Measurements from ENCODE around the gene EPB41L2.

EPB41L2 gene

DNA sequence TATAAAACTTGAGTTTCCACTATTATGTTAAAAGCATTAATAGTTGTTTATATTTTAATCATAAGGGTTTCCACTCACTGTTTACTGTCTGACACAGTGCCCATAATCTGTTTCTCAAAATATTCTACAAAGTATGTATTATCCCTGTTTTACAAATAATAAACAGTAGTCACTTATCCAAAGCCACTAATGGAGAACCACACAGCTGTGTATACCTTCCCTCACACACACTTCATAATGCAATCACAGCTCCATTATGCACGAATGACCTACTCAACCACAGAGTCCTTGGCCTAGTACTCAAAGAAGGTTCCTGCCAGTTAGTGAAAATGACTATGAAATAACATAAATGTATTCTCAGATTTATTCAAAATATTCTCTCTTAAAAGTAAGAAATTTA, 103.1 kb downstream of the EPB41L2 start:
- TF ChIP-seq, protein P1, sequence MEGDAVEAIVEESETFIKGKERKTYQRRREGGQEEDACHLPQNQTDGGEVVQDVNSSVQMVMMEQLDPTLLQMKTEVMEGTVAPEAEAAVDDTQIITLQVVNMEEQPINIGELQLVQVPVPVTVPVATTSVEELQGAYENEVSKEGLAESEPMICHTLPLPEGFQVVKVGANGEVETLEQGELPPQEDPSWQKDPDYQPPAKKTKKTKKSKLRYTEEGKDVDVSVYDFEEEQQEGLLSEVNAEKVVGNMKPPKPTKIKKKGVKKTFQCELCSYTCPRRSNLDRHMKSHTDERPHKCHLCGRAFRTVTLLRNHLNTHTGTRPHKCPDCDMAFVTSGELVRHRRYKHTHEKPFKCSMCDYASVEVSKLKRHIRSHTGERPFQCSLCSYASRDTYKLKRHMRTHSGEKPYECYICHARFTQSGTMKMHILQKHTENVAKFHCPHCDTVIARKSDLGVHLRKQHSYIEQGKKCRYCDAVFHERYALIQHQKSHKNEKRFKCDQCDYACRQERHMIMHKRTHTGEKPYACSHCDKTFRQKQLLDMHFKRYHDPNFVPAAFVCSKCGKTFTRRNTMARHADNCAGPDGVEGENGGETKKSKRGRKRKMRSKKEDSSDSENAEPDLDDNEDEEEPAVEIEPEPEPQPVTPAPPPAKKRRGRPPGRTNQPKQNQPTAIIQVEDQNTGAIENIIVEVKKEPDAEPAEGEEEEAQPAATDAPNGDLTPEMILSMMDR (IDR thresholded peaks at IDR 0.05; ENCODE audit: insufficient read depth, low read length, poor library complexity, severe bottlenecking), result no peak
- Histone ChIP-seq H3K36me3 (ENCODE audit: control insufficient read depth, insufficient read depth, low read length) (no peaks in the 10 kb centered on the region), H3K4me3 (replicated peaks; ENCODE audit: low read depth, low read length) (no peak overlapping the region), H3K27me3 (replicated peaks; ENCODE audit: control insufficient read depth, insufficient read depth, low read length) (no peaks in the 10 kb centered on the region)
- DNase-seq (ENCODE audit: extremely low read depth, insufficient read length), result no peak

DNA sequence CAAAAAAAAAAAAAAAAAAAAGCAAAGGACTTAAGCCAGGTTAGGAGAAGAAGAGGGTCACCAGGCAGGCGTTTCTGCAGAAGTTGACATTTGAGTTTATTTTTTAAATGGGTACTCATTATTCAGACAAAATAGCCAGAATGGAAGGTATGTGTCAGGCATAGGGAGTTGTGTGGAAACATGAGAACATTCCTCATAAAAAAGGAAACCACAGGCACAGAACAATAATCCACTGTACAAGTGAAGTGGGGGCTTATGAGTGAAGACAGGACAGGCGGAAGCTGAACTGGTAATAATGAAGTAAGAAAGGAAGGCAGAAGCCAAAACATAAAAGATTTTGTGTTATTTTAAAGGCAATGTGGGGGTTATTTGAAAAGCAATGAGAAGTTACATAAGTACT, 104.6 kb downstream of the EPB41L2 start:
- DNase-seq (ENCODE audit: extremely low read depth, insufficient read length), result no peak
- no peaks in the 10 kb centered on the region for H3K27me3 ChIP-seq (replicated peaks; ENCODE audit: control insufficient read depth, insufficient read depth, low read length)
- TF ChIP-seq, protein P1 (IDR thresholded peaks at IDR 0.05; ENCODE audit: insufficient read depth, low read length, poor library complexity, severe bottlenecking), result no peak
- H3K36me3 ChIP-seq (ENCODE audit: control insufficient read depth, insufficient read depth, low read length), result no peaks in the 10 kb centered on the region
- no peak overlapping the region for H3K4me3 ChIP-seq (replicated peaks; ENCODE audit: low read depth, low read length)

DNA sequence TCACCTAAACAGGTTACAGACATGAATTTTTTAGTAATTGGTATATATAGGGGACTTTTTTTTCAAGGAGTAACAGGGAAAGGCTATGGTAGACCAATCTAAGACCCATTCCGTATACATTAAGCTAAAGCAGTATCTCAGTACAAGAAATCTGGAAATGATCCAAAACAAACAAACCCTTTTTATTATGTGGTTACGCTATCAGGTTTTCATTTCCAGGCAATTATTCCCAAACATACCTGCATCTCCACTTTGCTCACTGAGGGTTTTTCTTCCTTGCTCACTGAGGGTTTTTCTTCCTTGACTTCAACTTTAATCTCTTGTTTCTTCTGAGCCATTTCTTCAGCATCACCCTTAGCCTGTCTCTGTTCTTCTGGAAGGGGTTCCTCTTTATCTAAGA, 107.3 kb downstream of the EPB41L2 start:
- H3K4me3 ChIP-seq (replicated peaks; ENCODE audit: low read depth, low read length), result no peak overlapping the region
- DNase-seq (ENCODE audit: extremely low read depth, insufficient read length), result no peak
- no peaks in the 10 kb centered on the region for H3K36me3 ChIP-seq (ENCODE audit: control insufficient read depth, insufficient read depth, low read length)
- no peaks in the 10 kb centered on the region for H3K27me3 ChIP-seq (replicated peaks; ENCODE audit: control insufficient read depth, insufficient read depth, low read length)
- TF ChIP-seq, protein P1 (IDR thresholded peaks at IDR 0.05; ENCODE audit: insufficient read depth, low read length, poor library complexity, severe bottlenecking), result no peak

DNA sequence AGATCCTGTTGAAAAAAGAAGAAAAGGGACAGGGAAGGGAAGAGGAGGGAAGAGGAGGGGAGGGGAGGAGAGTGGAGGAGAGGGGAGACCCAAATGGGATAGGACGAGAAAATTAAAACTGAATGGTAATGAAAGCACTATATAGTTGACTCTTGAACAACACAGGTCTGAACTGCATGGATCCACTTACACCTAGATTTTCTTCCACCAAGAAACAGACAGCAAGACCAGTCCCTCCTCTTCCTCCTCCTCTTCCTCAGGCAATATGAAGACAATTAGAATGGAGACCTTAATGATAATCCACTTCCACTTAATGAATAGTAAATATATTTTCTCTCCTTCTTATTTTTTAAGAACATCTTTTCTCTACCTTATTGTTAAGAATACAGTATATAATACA, 113.5 kb downstream of the EPB41L2 start:
- no peaks in the 10 kb centered on the region for H3K27me3 ChIP-seq (replicated peaks; ENCODE audit: control insufficient read depth, insufficient read depth, low read length)
- TF ChIP-seq, protein P1 (IDR thresholded peaks at IDR 0.05; ENCODE audit: insufficient read depth, low read length, poor library complexity, severe bottlenecking), result no peak
- DNase-seq (ENCODE audit: extremely low read depth, insufficient read length), result no peak
- no peak overlapping the region for H3K4me3 ChIP-seq (replicated peaks; ENCODE audit: low read depth, low read length)
- H3K36me3 ChIP-seq (ENCODE audit: control insufficient read depth, insufficient read depth, low read length), result no peaks in the 10 kb centered on the region

DNA sequence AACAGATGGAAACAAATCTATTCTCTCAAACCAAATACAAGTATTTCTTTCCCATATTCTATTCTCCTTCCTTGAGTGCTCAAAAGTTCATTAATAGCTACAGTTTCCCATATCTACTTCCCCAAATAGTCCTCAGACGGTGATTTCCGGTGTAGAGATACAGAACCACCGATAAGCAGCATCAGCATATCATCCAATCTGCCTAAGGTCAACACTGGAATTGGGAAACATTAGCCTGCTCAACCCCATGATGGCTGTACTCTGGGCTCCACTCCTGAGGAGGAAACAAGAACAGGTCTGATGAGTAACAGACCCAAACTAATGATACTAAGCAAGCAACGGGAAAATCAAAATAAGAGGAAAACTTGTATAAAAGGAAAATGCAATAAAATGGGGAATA, 115.6 kb downstream of the EPB41L2 start:
- DNase-seq (ENCODE audit: extremely low read depth, insufficient read length), result no peak
- TF ChIP-seq, protein P1 (IDR thresholded peaks at IDR 0.05; ENCODE audit: insufficient read depth, low read length, poor library complexity, severe bottlenecking), result no peak
- no peak overlapping the region for H3K4me3 ChIP-seq (replicated peaks; ENCODE audit: low read depth, low read length)
- no peaks in the 10 kb centered on the region for H3K27me3 ChIP-seq (replicated peaks; ENCODE audit: control insufficient read depth, insufficient read depth, low read length)
- no peaks in the 10 kb centered on the region for H3K36me3 ChIP-seq (ENCODE audit: control insufficient read depth, insufficient read depth, low read length)

DNA sequence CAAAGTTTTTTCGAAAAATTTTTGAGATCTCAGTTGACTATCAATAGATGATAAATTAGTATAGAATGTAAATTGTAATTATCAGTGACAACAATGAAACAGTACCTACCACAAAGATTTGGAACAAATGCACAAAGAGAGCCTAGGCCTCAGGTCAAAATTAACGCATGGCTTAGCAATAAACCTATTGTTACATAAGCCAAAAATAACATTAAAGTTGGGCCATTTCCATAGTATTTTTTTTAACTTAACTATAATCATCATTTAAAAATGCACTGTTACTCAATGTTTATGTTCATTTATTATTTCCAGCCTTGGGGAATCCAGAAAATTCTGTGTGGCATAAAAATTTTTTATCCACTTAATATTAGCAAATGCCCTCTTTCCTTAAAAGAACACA, 117.0 kb downstream of the EPB41L2 start:
- TF ChIP-seq, protein P1 (IDR thresholded peaks at IDR 0.05; ENCODE audit: insufficient read depth, low read length, poor library complexity, severe bottlenecking), result no peak
- DNase-seq (ENCODE audit: extremely low read depth, insufficient read length), result no peak
- H3K36me3 ChIP-seq (ENCODE audit: control insufficient read depth, insufficient read depth, low read length), result no peaks in the 10 kb centered on the region
- no peaks in the 10 kb centered on the region for H3K27me3 ChIP-seq (replicated peaks; ENCODE audit: control insufficient read depth, insufficient read depth, low read length)
- H3K4me3 ChIP-seq (replicated peaks; ENCODE audit: low read depth, low read length), result no peak overlapping the region

Measured in GM06990 (cell line).